ENCODE measurements around the gene RFTN1. TPM values are rescaled to one million over a fixed set of nuclear protein-coding genes. Genes with fewer than 3 reads are reported as not detected.

Gene RFTN1
- total RNA-seq, 1 experiment from 2014 or later: 2.2 TPM

- Histone ChIP-seq H2BK15ac (ENCODE audit: low read depth, low read length) (no peak overlapping the region), H3K9ac (ENCODE audit: extremely low read depth, insufficient read length, low read length) (no peak overlapping the region), H3K27me3 (ENCODE audit: insufficient read depth, low read length) (no peaks in the 10 kb centered on the region), H3K4me1 (ENCODE audit: insufficient read depth, low read length) (peaks cover 8% of the 10 kb centered on the region), H4K5ac (ENCODE audit: insufficient read length, low read depth, low read length) (no peak overlapping the region), H3K9me3 (ENCODE audit: control insufficient read depth, low read depth, low read length) (no peaks in the 10 kb centered on the region), H3K79me2 (ENCODE audit: insufficient read depth, low read length) (no peaks in the 10 kb centered on the region), H3K4ac (ENCODE audit: low read depth, low read length) (no peak overlapping the region), H3K56ac (ENCODE audit: insufficient read length, low read depth, low read length) (no peak overlapping the region), H4K20me1 (ENCODE audit: control insufficient read depth, insufficient read depth, insufficient read length) (no peaks in the 10 kb centered on the region), H2BK12ac (ENCODE audit: insufficient read length, low read depth, low read length) (no peak overlapping the region), H3K23ac (ENCODE audit: insufficient read length, low read depth, low read length) (no peak overlapping the region), H3K27ac (ENCODE audit: insufficient read length, low read depth, low read length) (no peak overlapping the region), H3K14ac (ENCODE audit: insufficient read depth, low read length) (no peak overlapping the region), H4K91ac (ENCODE audit: insufficient read length, low read depth, low read length) (no peak overlapping the region), H3K18ac (ENCODE audit: insufficient read length, low read depth, low read length) (no peak overlapping the region), H3T11ph (ENCODE audit: low read length) (no peak overlapping the region), H3K4me2 (ENCODE audit: insufficient read depth, insufficient read length, low read length) (no peak overlapping the region), H2BK20ac (ENCODE audit: low read depth, low read length, poor library complexity, severe bottlenecking) (no peak overlapping the region), H4K8ac (replicated peaks; ENCODE audit: insufficient read length, low read depth, low read length) (no peak overlapping the region), H2BK5ac (ENCODE audit: insufficient read length, low read length) (no peak overlapping the region), H3K79me1 (ENCODE audit: insufficient read depth, low read depth, low read length, poor library complexity, severe bottlenecking) (no peaks in the 10 kb centered on the region), H2BK120ac (ENCODE audit: low read depth, low read length, poor library complexity, severe bottlenecking) (no peak overlapping the region), H2AFZ (ENCODE audit: low read length) (no peak overlapping the region), H3K23me2 (ENCODE audit: insufficient read length, low read depth, low read length, poor library complexity, severe bottlenecking) (no peaks in the 10 kb centered on the region), H2AK5ac (ENCODE audit: insufficient read length, low read length) (no peak overlapping the region)
- H3K27me3 Mint-ChIP-seq (ENCODE audit: low read depth): no peaks in the 10 kb centered on the region; the same call in 1 of the 2 replicates
- WGBS (ENCODE audit: extremely low coverage, insufficient read length, low lambda C conversion rate): no CpG with 5 or more reads among the region's 3 CpGs
- no peak overlapping the region for H3K27ac Mint-ChIP-seq
- no peak for TF ChIP-seq CTCF (conservative IDR thresholded peaks at IDR 0.05)
- no peak for DNase-seq
- no peaks in the 10 kb centered on the region for H3K36me3 Mint-ChIP-seq (ENCODE audit: insufficient read depth in 1 of 3, low read depth in 3 of 3)
- H3K4me1 Mint-ChIP-seq: peaks cover 25 to 29% of the 10 kb centered on the region in 2 experiments
- peaks cover 3% of the 10 kb centered on the region in 2 experiments; a peak in 2 of 5 replicates for H3K9me3 Mint-ChIP-seq
- no peak overlapping the region for H3K4me3 Mint-ChIP-seq
These were observed 56.6 kb downstream of the RFTN1 start for GRCh38 chr3:16456784-16457415.
